HEK293T (cell line): ENCODE data around the gene RASA1.

ENCODE experiments used
- CTCF ChIA-PET: fragments of 350-600 bp; formaldehyde crosslinking; extraction: SDS; loops from one replicate; lab custom pipeline; 2021; ENCODE audit warnings: antibody characterized with exemption, inconsistent platforms; lab: Yijun Ruan, JAX
- POLR2A ChIA-PET: fragments of 350-600 bp; formaldehyde crosslinking; extraction: SDS; loops from one replicate; lab custom pipeline; 2020; ENCODE audit warnings: antibody characterized with exemption, inconsistent platforms; lab: Yijun Ruan, JAX
- DNase-seq: peaks from one replicate; pipeline ENCODE4 v3.0.0; 2012; ENCODE audit warnings: mixed read lengths; ENCODE audit errors: extremely low spot score
- ARNT ChIP-seq: fragments of 450-650 bp; IDR thresholded peaks from 2 replicates; pipeline ENCODE4 v1.6.1; 2017; ENCODE audit warnings: mild to moderate bottlenecking
- BHLHE40 ChIP-seq: fragments of 450-650 bp; IDR thresholded peaks from 2 replicates; pipeline ENCODE4 v1.6.1; 2016; ENCODE audit warnings: mild to moderate bottlenecking, moderate library complexity, borderline replicate concordance
- CTBP1 ChIP-seq: fragments of 450-650 bp; IDR thresholded peaks from 2 replicates; pipeline ENCODE4 v1.6.1; 2016; ENCODE audit warnings: borderline replicate concordance
- ELF4 ChIP-seq: fragments of 450-650 bp; IDR thresholded peaks from 2 replicates; pipeline ENCODE4 v1.6.1; 2017; ENCODE audit warnings: antibody characterized with exemption
- FOXA1 ChIP-seq: fragments of 450-650 bp; IDR thresholded peaks from 2 replicates; pipeline ENCODE4 v1.6.1; 2016; ENCODE audit warnings: mild to moderate bottlenecking
- FOXK2 ChIP-seq: fragments of 450-650 bp; IDR thresholded peaks from 2 replicates; pipeline ENCODE4 v1.6.1; 2016; ENCODE audit warnings: mild to moderate bottlenecking
- FOXM1 ChIP-seq: fragments of 450-650 bp; IDR thresholded peaks from 2 replicates; pipeline ENCODE4 v1.6.1; 2017; ENCODE audit warnings: mild to moderate bottlenecking, borderline replicate concordance
- HDGF ChIP-seq: fragments of 450-650 bp; IDR thresholded peaks from 2 replicates; pipeline ENCODE4 v1.6.1; 2017; ENCODE audit warnings: antibody characterized with exemption, borderline replicate concordance
- L3MBTL2 ChIP-seq: fragments of 450-650 bp; conservative IDR thresholded peaks from 2 replicates; pipeline ENCODE4 v1.6.1; 2016; ENCODE audit warnings: mild to moderate bottlenecking
- LEF1 ChIP-seq: fragments of 450-650 bp; IDR thresholded peaks from 2 replicates; pipeline ENCODE4 v1.6.1; 2017; ENCODE audit warnings: mild to moderate bottlenecking, borderline replicate concordance
- NFRKB ChIP-seq: fragments of 450-650 bp; IDR thresholded peaks from 2 replicates; pipeline ENCODE4 v1.6.1; 2016; ENCODE audit warnings: mild to moderate bottlenecking, moderate library complexity
- SP1 ChIP-seq: fragments of 450-650 bp; IDR thresholded peaks from 2 replicates; pipeline ENCODE4 v1.6.1; 2017
- SUZ12 ChIP-seq: fragments of 450-650 bp; IDR thresholded peaks from 2 replicates; pipeline ENCODE4 v1.6.1; 2016; ENCODE audit warnings: mild to moderate bottlenecking
- TARDBP ChIP-seq: fragments of 450-650 bp; IDR thresholded peaks from 2 replicates; pipeline ENCODE4 v1.6.1; 2016
- ZNF384 ChIP-seq: fragments of 450-650 bp; IDR thresholded peaks from 2 replicates; pipeline ENCODE4 v1.6.1; 2016
- TF ChIP-seq, protein P1 (sequence below): fragments of 450-650 bp; IDR thresholded peaks from 2 replicates; pipeline ENCODE4 v1.6.1; 2016

Gene RASA1

DNA sequence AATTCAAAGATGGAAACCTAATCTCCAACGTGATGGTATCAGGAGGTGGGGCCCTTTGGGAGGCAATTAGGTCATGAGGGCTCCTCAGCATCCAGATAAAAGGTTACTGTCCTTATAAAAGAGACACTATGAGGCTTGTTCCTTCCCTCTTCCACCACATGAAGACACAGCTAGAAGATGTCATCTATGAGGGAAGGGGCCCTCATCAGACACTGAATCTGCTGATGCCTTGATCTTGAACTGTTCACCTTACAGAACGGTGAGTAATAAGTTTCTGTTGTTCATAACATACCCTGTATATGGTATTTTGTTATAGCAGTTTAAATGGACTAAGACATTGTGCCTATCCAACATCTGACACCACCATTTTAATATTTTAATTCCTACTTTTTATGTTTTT lies 164.8 kb downstream of the RASA1 start:
- DNase-seq = no peak
- POLR2A ChIA-PET = no interaction called here
- CTCF ChIA-PET = no interaction called here
- TF ChIP-seq SP1 (no peak), NFRKB (no peak), CTBP1 (no peak), TARDBP (no peak), LEF1 (no peak), ELF4 (no peak), FOXK2 (no peak), ARNT (no peak), HDGF (no peak), ZNF384 (no peak), FOXM1 (no peak), SUZ12 (no peak), FOXA1 (no peak)
- TF ChIP-seq, protein P1, sequence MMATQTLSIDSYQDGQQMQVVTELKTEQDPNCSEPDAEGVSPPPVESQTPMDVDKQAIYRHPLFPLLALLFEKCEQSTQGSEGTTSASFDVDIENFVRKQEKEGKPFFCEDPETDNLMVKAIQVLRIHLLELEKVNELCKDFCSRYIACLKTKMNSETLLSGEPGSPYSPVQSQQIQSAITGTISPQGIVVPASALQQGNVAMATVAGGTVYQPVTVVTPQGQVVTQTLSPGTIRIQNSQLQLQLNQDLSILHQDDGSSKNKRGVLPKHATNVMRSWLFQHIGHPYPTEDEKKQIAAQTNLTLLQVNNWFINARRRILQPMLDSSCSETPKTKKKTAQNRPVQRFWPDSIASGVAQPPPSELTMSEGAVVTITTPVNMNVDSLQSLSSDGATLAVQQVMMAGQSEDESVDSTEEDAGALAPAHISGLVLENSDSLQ = no peak

DNA sequence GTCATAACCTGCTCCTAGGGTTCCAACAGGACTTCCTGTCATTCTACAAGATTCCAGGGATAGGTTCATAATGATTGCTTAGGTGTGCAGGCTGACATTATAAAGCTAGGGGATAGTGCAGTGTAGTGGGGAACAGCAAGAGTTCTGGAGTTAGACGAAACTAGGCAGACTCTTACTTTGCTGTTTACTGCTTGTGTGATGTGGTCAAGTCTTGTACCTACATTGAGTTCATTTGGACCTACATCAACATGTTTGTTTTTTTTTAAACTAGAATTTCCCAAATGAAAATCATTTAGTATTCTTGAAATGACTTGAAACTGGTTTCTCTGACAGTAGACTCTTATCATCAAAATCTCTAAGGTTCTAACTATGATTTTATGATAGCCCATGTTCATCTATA lies 166.3 kb downstream of the RASA1 start:
- ChIA-PET POLR2A (no interaction called here), CTCF (no interaction called here)
- DNase-seq = no peak
- TF ChIP-seq L3MBTL2 = no peak
- no peak for TF ChIP-seq SP1
- no peak for TF ChIP-seq CTBP1
- TF ChIP-seq LEF1 = no peak
- TF ChIP-seq NFRKB = no peak
- TF ChIP-seq, protein P1 = no peak
- no peak for TF ChIP-seq FOXA1

DNA sequence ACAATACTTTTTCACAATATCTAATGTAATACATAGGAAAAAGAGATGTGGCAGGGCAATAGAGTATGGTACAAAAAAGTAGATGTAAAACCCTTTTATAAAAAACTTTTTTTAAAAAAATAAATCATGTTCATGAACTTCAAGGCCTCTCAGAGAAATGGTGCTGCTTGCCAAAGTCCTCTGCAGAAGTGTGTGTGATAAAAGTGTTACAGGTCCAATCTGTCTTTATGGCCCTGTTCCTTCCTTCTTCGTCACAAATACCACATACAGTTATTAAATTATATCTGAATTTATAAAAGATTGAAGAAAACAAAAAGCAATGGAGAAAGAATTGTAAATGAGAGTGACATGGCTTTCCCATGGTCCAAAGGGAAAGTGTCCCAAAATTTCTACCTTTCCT lies 166.8 kb downstream of the RASA1 start:
- CTCF ChIA-PET = no interaction called here
- POLR2A ChIA-PET = no interaction called here
- DNase-seq = no peak
- TF ChIP-seq ZNF384 (no peak), FOXK2 (no peak), ARNT (no peak), TARDBP (no peak), CTBP1 (no peak)

DNA sequence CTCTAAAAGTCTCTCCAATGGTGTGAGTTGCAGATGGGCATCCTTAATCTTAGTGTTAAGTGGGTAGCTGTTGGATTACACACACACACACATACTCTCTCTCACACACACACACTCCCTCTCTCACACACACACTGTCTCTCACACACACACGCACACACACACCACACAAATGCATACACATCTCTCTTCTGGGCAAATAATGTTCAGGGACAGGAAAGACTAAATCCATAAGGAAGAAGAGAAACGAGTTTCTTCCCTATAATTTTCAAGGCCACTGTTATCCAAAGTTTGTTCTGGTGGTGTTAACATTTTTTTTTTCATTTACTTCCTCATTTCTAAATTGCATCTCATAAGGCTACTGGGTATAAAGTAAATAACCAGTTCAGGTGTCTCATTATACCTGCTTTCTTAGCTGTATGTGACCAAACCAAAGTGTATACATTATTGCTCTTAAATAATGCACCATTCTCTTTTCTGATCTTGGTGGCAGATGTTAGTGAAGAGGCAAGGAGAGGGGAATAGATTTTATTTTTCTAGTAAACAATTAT lies 167.5 kb downstream of the RASA1 start:
- no peak for DNase-seq
- TF ChIP-seq FOXA1 = no peak
- no peak for TF ChIP-seq CTBP1
- TF ChIP-seq SP1 = no peak
- no peak for TF ChIP-seq HDGF
- TF ChIP-seq SUZ12 = no peak
- TF ChIP-seq FOXM1 = no peak
- no peak for TF ChIP-seq ZNF384
- no peak for TF ChIP-seq TARDBP
- TF ChIP-seq L3MBTL2 = no peak
- TF ChIP-seq BHLHE40 = no peak
- TF ChIP-seq, protein P1 = no peak
- no peak for TF ChIP-seq ELF4
- TF ChIP-seq ARNT = no peak
- TF ChIP-seq NFRKB = no peak
- TF ChIP-seq LEF1 = no peak
- TF ChIP-seq FOXK2 = no peak

DNA sequence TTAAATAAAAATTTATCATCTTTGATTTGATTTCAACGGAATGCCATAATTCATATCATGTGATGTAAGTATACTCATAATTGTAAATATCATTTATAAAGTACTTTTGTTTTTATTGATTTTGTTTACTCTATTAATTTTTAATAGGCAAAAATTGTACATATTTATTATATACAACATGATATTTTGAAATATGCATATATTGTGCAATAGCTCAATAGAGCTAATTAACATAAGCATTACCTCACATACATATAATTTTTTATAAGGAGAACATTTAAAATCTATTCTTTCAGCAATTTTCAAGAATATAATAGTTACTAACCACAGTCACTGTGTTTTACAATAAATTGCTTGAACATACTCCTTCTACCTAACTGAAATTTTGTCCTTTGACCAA lies 170.0 kb downstream of the RASA1 start:
- TF ChIP-seq FOXM1 (no peak), BHLHE40 (no peak)
- no peak for DNase-seq
- ChIA-PET CTCF (no interaction called here), POLR2A (no interaction called here)

More for the DNA sequence above, 167.5 kb downstream of the RASA1 start:
- ChIA-PET POLR2A (no interaction called here), CTCF (no interaction called here)

DNA sequence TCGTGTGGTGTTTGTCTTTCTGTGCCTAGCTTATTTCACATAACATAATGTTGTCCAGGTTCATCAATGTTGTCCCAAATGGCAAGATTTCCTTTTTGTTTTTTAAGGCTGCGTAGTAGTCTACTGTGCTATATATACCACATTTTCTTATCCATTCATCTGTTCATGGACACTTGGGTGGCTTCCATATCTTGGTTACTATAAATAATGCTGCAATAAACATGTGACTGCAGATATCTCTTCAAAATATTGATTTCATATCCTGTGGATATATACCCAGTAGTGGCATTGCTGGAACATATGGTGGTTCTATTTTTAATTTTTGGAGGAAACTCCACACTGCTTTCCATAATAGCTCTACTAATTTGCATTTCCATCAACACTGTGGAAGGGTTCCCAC lies 170.5 kb downstream of the RASA1 start:
- CTCF ChIA-PET = no interaction called here
- no peak for TF ChIP-seq NFRKB
- TF ChIP-seq HDGF = no peak
- TF ChIP-seq FOXM1 = no peak
- POLR2A ChIA-PET = no interaction called here
- no peak for DNase-seq
